ENCODE measurements around the gene CCT8L2. TPM values are rescaled to one million over a fixed set of nuclear protein-coding genes. Genes with fewer than 3 reads are reported as not detected.
"Not testable (repeated sequence)": the region's sequence is repeated elsewhere in the genome, so short reads cannot be mapped to it uniquely, and the experiment has no call there.

CCT8L2 gene
- total and polyA plus RNA-seq, 2 experiments from 2014 or later, result not detected

DNA sequence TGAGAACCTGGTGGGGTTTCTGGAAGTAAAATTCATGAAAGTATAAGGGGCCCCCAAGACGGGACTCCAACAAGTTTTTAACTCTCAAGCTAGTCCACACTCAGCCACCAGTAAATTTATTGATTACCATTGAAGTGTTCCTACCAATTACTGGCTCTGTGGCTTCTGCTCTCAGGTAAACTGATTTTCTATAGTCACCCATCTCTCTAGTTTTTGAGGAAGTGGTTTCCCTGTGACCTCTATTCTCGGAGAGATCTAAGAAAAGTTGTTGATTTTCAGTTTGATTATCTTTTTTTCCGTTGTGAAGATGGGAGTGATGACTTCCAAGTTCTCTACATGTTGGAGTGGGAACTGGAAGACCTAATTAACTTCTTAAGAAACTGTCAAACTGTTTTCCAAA lies 24.9 kb upstream of the CCT8L2 start:
- H3K27me3 Mint-ChIP-seq (ENCODE audit: insufficient read depth, low read depth, poor library complexity); DNase-seq (ENCODE audit: low spot score); H3K4me3 ChIP-seq; H3F3A ChIP-seq (replicated peaks; ENCODE audit: low read depth); H3K4me1 ChIP-seq (ENCODE audit: insufficient read depth); H3K9me2 ChIP-seq (ENCODE audit: insufficient read depth); H3K4me2 ChIP-seq; H3K4me3 Mint-ChIP-seq; H2AFZ ChIP-seq; H3K27me3 ChIP-seq (ENCODE audit: insufficient read depth); H3K27ac ChIP-seq (ENCODE audit: low read depth); H3K36me3 ChIP-seq (ENCODE audit: insufficient read depth); H4K20me1 ChIP-seq (replicated peaks; ENCODE audit: insufficient read depth); H3K4me1 Mint-ChIP-seq; H3K27ac Mint-ChIP-seq; ATAC-seq; H3K79me2 ChIP-seq (replicated peaks; ENCODE audit: insufficient read depth): not testable (repeated sequence)
- peaks cover 87% of the 10 kb centered on the region for H3K9me3 Mint-ChIP-seq
- H3K36me3 Mint-ChIP-seq (ENCODE audit: low read depth), result peaks cover 25% of the 10 kb centered on the region

DNA sequence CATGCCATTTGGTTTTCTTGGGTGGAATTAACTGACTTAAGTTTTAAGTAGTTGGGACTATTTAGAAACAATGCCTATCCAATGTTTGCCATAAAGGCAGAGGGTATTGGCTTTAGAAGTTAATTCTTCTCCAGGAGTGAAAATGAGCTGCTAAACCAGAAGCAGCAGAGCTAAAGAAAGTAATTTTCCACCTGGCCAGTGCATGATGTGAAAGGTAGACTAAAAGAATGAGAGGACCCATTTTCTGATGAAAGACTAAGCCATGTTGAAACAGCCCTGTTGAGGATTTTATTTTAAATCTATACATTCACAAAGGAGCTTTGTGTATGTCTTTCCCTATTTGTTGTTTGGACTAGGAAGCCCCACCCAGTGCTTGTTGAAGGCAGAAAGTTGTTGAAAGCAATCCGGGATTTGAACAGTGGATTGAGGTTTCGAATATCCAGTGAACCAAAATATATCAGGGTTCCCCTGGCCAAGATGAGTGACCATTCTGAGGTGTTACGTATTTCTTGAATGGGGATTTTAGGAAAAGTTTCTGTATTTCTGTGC lies 23.9 kb upstream of the CCT8L2 start:
- not testable (repeated sequence) for H3K4me1 Mint-ChIP-seq; H3K27me3 Mint-ChIP-seq (ENCODE audit: insufficient read depth, low read depth, poor library complexity); H3K79me2 ChIP-seq (replicated peaks; ENCODE audit: insufficient read depth); H3K36me3 ChIP-seq (ENCODE audit: insufficient read depth); H3K4me2 ChIP-seq; H3K4me1 ChIP-seq (ENCODE audit: insufficient read depth); ATAC-seq; DNase-seq (ENCODE audit: low spot score); H3K4me3 ChIP-seq; H2AFZ ChIP-seq; H3K4me3 Mint-ChIP-seq; H3F3A ChIP-seq (replicated peaks; ENCODE audit: low read depth); H3K9me2 ChIP-seq (ENCODE audit: insufficient read depth); H3K27me3 ChIP-seq (ENCODE audit: insufficient read depth); H4K20me1 ChIP-seq (replicated peaks; ENCODE audit: insufficient read depth); H3K27ac ChIP-seq (ENCODE audit: low read depth); H3K27ac Mint-ChIP-seq
- Mint-ChIP-seq H3K9me3 (peaks cover 88% of the 10 kb centered on the region), H3K36me3 (ENCODE audit: low read depth) (peaks cover 30% of the 10 kb centered on the region)

DNA sequence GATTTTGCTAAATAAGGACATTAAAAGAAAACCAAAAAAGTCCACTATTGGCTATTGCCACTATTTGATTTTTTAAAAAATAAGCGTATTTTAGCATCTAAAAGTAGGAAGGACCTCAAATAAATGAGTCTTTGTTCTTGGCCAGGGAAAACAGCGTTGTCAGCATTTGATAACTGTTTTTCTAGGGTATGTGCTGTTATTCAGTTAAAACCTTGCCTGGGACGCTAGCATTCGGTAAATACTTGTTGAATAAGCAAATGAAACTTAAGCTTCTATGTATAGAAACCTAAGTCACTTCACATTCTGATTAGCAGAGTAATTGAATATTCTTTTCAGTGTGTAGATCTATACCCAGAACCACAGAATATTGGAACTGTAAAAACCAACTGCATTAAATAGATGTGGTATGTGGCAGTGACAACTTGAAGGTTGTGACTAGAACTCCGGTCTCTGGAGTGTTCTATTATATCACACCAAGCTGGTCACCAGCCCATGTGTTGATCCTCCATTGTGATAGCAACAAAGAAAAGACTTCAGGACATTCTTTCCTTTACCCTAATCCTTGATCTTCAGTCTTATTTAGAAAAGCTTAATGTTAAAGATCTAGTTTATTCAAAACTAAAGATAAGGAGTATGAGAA lies 23.1 kb upstream of the CCT8L2 start:
- H3K4me1 ChIP-seq (ENCODE audit: insufficient read depth); H3K9me2 ChIP-seq (ENCODE audit: insufficient read depth); H3K27ac ChIP-seq (ENCODE audit: low read depth); H3K4me3 Mint-ChIP-seq; H3K4me3 ChIP-seq; H3K27me3 Mint-ChIP-seq (ENCODE audit: insufficient read depth, low read depth, poor library complexity); H3K4me2 ChIP-seq; H3K27ac Mint-ChIP-seq; H3K79me2 ChIP-seq (replicated peaks; ENCODE audit: insufficient read depth); H3K4me1 Mint-ChIP-seq; H2AFZ ChIP-seq; ATAC-seq; H4K20me1 ChIP-seq (replicated peaks; ENCODE audit: insufficient read depth); H3F3A ChIP-seq (replicated peaks; ENCODE audit: low read depth); H3K27me3 ChIP-seq (ENCODE audit: insufficient read depth); H3K36me3 ChIP-seq (ENCODE audit: insufficient read depth); DNase-seq (ENCODE audit: low spot score): not testable (repeated sequence)
- Mint-ChIP-seq H3K36me3 (ENCODE audit: low read depth) (peaks cover 34% of the 10 kb centered on the region), H3K9me3 (peaks cover 90% of the 10 kb centered on the region)

DNA sequence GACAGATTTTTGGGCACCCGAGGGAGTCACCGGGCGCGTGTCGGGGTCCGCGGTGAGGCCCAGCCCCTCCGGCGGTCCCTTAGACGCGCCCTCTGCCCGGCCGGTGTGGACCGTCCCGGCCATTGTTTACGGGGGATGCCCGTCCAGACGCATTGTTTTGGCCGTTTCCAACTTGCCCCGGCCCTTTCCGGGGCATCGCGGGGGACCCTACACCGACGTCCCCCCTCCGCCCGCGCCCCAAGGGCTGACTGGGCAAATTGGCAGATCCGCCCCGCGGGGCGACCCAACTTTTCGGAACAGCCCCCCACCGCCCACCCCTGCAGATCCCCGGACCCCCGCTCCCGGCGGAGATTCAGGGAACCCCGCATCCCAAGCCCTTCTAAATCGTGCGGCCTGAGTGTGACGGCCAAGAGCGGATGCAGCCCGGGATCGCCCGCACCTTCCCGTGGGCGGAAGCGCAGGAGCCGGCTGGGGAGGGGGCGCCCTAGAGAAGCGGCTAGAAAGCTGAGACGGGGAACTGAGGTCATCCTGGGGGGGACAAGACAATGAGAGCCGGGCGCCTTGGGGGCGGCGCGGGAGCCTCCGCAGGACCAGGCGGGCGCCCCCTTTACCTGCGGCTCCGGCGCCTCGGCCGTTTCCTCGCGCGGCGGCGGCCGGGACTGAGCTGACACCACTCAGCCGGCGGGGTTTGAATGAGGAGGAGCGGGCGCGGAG lies 17.1 kb upstream of the CCT8L2 start:
- DNase-seq (ENCODE audit: low spot score) (peak; percentile 14), ATAC-seq (peak; percentile 56; the same call in 2 of the 3 replicates)
- no peak overlapping the region for H3K4me3 Mint-ChIP-seq
- H3K36me3 ChIP-seq (ENCODE audit: insufficient read depth), result no peaks in the 10 kb centered on the region
- peak overlapping the region; percentile 45 for H3K4me3 ChIP-seq
- H3K27me3 ChIP-seq (ENCODE audit: insufficient read depth), result peaks cover 52% of the 10 kb centered on the region
- peaks cover 12% of the 10 kb centered on the region for H3K27me3 Mint-ChIP-seq (ENCODE audit: insufficient read depth, low read depth, poor library complexity)
- no peaks in the 10 kb centered on the region for H4K20me1 ChIP-seq (replicated peaks; ENCODE audit: insufficient read depth)
- H3K27ac ChIP-seq (ENCODE audit: low read depth), result no peak overlapping the region
- peaks cover 81% of the 10 kb centered on the region for H3K9me3 Mint-ChIP-seq
- H2AFZ ChIP-seq, result no peak overlapping the region
- no peaks in the 10 kb centered on the region; the same call in 2 of the 3 replicates for H3K4me1 Mint-ChIP-seq
- H3K4me2 ChIP-seq, result peak overlapping the region; percentile 62
- H3F3A ChIP-seq (replicated peaks; ENCODE audit: low read depth), result no peaks in the 10 kb centered on the region
- no peak overlapping the region for H3K27ac Mint-ChIP-seq
- no peaks in the 10 kb centered on the region for H3K4me1 ChIP-seq (ENCODE audit: insufficient read depth)
- H3K9me2 ChIP-seq (ENCODE audit: insufficient read depth), result no peaks in the 10 kb centered on the region
- peaks cover 35% of the 10 kb centered on the region for H3K36me3 Mint-ChIP-seq (ENCODE audit: low read depth)
- no peaks in the 10 kb centered on the region for H3K79me2 ChIP-seq (replicated peaks; ENCODE audit: insufficient read depth)
- no peak for TF ChIP-seq ZNF114 (CRISPR knock-in tag; IDR thresholded peaks at IDR 0.05)
- no peak for TF ChIP-seq STAT1 (IDR thresholded peaks at IDR 0.05; ENCODE audit: unreplicated experiment)
- TF ChIP-seq POLR2AphosphoS5 (IDR thresholded peaks at IDR 0.05; ENCODE audit: low read depth), result no peak
- TF ChIP-seq NANOG (IDR thresholded peaks at IDR 0.05; ENCODE audit: borderline replicate concordance), result no peak
- TF ChIP-seq, protein P1, sequence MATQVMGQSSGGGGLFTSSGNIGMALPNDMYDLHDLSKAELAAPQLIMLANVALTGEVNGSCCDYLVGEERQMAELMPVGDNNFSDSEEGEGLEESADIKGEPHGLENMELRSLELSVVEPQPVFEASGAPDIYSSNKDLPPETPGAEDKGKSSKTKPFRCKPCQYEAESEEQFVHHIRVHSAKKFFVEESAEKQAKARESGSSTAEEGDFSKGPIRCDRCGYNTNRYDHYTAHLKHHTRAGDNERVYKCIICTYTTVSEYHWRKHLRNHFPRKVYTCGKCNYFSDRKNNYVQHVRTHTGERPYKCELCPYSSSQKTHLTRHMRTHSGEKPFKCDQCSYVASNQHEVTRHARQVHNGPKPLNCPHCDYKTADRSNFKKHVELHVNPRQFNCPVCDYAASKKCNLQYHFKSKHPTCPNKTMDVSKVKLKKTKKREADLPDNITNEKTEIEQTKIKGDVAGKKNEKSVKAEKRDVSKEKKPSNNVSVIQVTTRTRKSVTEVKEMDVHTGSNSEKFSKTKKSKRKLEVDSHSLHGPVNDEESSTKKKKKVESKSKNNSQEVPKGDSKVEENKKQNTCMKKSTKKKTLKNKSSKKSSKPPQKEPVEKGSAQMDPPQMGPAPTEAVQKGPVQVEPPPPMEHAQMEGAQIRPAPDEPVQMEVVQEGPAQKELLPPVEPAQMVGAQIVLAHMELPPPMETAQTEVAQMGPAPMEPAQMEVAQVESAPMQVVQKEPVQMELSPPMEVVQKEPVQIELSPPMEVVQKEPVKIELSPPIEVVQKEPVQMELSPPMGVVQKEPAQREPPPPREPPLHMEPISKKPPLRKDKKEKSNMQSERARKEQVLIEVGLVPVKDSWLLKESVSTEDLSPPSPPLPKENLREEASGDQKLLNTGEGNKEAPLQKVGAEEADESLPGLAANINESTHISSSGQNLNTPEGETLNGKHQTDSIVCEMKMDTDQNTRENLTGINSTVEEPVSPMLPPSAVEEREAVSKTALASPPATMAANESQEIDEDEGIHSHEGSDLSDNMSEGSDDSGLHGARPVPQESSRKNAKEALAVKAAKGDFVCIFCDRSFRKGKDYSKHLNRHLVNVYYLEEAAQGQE (IDR thresholded peaks at IDR 0.05; ENCODE audit: unreplicated experiment), result no peak
- no peak for TF ChIP-seq CREB1 (CRISPR knock-in tag; IDR thresholded peaks at IDR 0.05; ENCODE audit: low read depth)
- TF ChIP-seq EZH2phosphoT487 (IDR thresholded peaks at IDR 0.05; ENCODE audit: unreplicated experiment), result no peak
- TF ChIP-seq JUNB (IDR thresholded peaks at IDR 0.05; ENCODE audit: unreplicated experiment), result no peak
